HepG2 (cell line): ENCODE data around the gene CNTD1.

Experiments
- CTCF ChIP-seq: sonication (generic); formaldehyde crosslinking; IDR thresholded peaks from 2 replicates; pipeline ENCODE4 v1.5.0; 2020; ENCODE audit warnings: mild to moderate bottlenecking, missing genetic modification reagents, moderate library complexity
- YY1 ChIP-seq: IDR thresholded peaks from 2 replicates; pipeline ENCODE4 v1.6.1; 2011; ENCODE audit warnings: low read length, low read depth, moderate library complexity, mild to moderate bottlenecking; ENCODE audit not compliant: insufficient read depth, insufficient replicate concordance

- TF ChIP-seq YY1 (no peak), CTCF (CRISPR knock-in tag) (no peak)
Observed at GRCh38 chr17:42818379-42818778, 19.7 kb downstream of the CNTD1 start.
